HG03159 (cell line): ENCODE measurements around the gene CTAG2.
"Not testable (repeated sequence)": the region's sequence is repeated elsewhere in the genome, so short reads cannot be mapped to it uniquely, and the experiment has no call there.

Experiments
- ATAC-seq: cut with Tn5 transposase; IDR thresholded peaks from one replicate; pipeline ENCODE4 v1.9.1; 2021; ENCODE audit warnings: mild to moderate bottlenecking, moderate library complexity; ENCODE audit not compliant: unreplicated experiment

CTAG2 gene

GRCh38 chrX:154653413-154653812 lies at the start of gene CTAG2:
Gene CTAG2 (minus strand): TSS chrX:154653579. CDS start chrX:154653515, 64 bp downstream.
- not testable (repeated sequence) for ATAC-seq

GRCh38 chrX:154698630-154699248 lies 45.4 kb upstream of the CTAG2 start:
- no peak for ATAC-seq

GRCh38 chrX:154696676-154697045 lies 43.3 kb upstream of the CTAG2 start:
- ATAC-seq = no peak

- no peak for ATAC-seq
Measured at GRCh38 chrX:154695911-154696675, 42.7 kb upstream of the CTAG2 start.

GRCh38 chrX:154693394-154693793 lies 40.0 kb upstream of the CTAG2 start:
- no peak for ATAC-seq

- ATAC-seq = not testable (repeated sequence)
Measured at GRCh38 chrX:154690438-154690837, 37.1 kb upstream of the CTAG2 start.

GRCh38 chrX:154672084-154672483 lies 18.7 kb upstream of the CTAG2 start:
- ATAC-seq = not testable (repeated sequence)

GRCh38 chrX:154670848-154671247 lies 17.5 kb upstream of the CTAG2 start:
- not testable (repeated sequence) for ATAC-seq

- no peak for ATAC-seq
Measured at GRCh38 chrX:154661899-154662298, 8.5 kb upstream of the CTAG2 start.

- no peak for ATAC-seq
Measured at GRCh38 chrX:154661170-154661569, 7.8 kb upstream of the CTAG2 start.

GRCh38 chrX:154660541-154660940 lies 7.2 kb upstream of the CTAG2 start:
- no peak for ATAC-seq

GRCh38 chrX:154658957-154659356 lies 5.6 kb upstream of the CTAG2 start:
- ATAC-seq = no peak

GRCh38 chrX:154658187-154658586 lies 4.8 kb upstream of the CTAG2 start:
- ATAC-seq = no peak

GRCh38 chrX:154657226-154657805 lies 3.9 kb upstream of the CTAG2 start:
- ATAC-seq = no peak

- ATAC-seq = no peak
Measured at GRCh38 chrX:154655786-154656185, 2.4 kb upstream of the CTAG2 start.

GRCh38 chrX:154655346-154655745 lies 2.0 kb upstream of the CTAG2 start:
- ATAC-seq = no peak

GRCh38 chrX:154654925-154655324 lies 1.5 kb upstream of the CTAG2 start:
- ATAC-seq = no peak

GRCh38 chrX:154654372-154654771 lies 993 bp upstream of the CTAG2 start:
- no peak for ATAC-seq

GRCh38 chrX:154653048-154653401 lies 354 bp downstream of the CTAG2 start:
- no peak for ATAC-seq

- no peak for ATAC-seq
Measured at GRCh38 chrX:154652311-154653047, 900 bp downstream of the CTAG2 start.

- no peak for ATAC-seq
Measured at GRCh38 chrX:154650221-154650510, 3.2 kb downstream of the CTAG2 start.
